Thymus (tissue), 11 donors: ENCODE measurements around the gene FAM83D. TPM values are rescaled to one million over a fixed set of nuclear protein-coding genes. Genes with fewer than 3 reads are reported as not detected.

Experiments
- DNase-seq, 9 donors: peaks; one replicate each; pipeline ENCODE4 v3.0.0-alpha.2; 2013; ENCODE audit warnings: low spot score in 9 of 9, low read depth in 6 of 9, missing footprints in 1 of 9
- H3K27ac ChIP-seq, 2 donors: one replicate each; pipeline ENCODE4 v1.5.1; 2013; ENCODE audit warnings: control low read depth in 1 of 2, low read depth in 1 of 2, low read length in 1 of 2, mild to moderate bottlenecking in 1 of 2, moderate library complexity in 1 of 2
- H3K27me3 ChIP-seq, 2 donors: one replicate each; pipeline ENCODE4 v1.5.1; 2013; ENCODE audit warnings: low read length in 1 of 2; ENCODE audit not compliant: control insufficient read depth in 2 of 2, insufficient read depth in 1 of 2
- H3K36me3 ChIP-seq, 2 donors: one replicate each; pipeline ENCODE4 v1.5.1; 2013; ENCODE audit warnings: low read length in 1 of 2, mild to moderate bottlenecking in 1 of 2, moderate library complexity in 1 of 2; ENCODE audit not compliant: control insufficient read depth in 2 of 2, insufficient read depth in 2 of 2
- H3K4me1 ChIP-seq, 2 donors: one replicate each; pipeline ENCODE4 v1.5.1; 2013; ENCODE audit warnings: low read length in 2 of 2; ENCODE audit not compliant: control insufficient read depth in 2 of 2, insufficient read depth in 2 of 2
- H3K4me3 ChIP-seq, 2 donors: one replicate each; pipeline ENCODE4 v1.5.1; 2013; ENCODE audit warnings: low read length in 2 of 2, control low read depth in 1 of 2, mild to moderate bottlenecking in 1 of 2
- H3K9me3 ChIP-seq, 2 donors: one replicate each; pipeline ENCODE4 v1.5.1; 2013; ENCODE audit warnings: low read length in 1 of 2, mild to moderate bottlenecking in 1 of 2; ENCODE audit not compliant: control insufficient read depth in 2 of 2, insufficient read depth in 1 of 2
- WGBS: extraction: QIAGEN DNeasy Blood & Tissue Kit; methylation state at CpG from one replicate; pipeline ENCODE4 v1.1.7; 2013; 5-methylcytosine and 5-hydroxymethylcytosine counted together
- polyA plus RNA-seq: library from polyadenylated mRNA; stranded (reverse); fragments of 200-250 nt; gene quantifications from one replicate; pipeline ENCODE4 v1.2.3, GENCODE V29; 2013
- total RNA-seq: library from RNA; stranded (reverse); fragments of 120-200 nt; gene quantifications from one replicate; pipeline ENCODE4 v1.2.4, GENCODE V29; 2013
- donor health status: healthy.

The FAM83D gene
- total and polyA plus RNA-seq, 2 donors: 2.5 to 9.6 TPM

GRCh38 chr20:38937978-38938473 lies 11.8 kb downstream of the FAM83D start:
- Histone ChIP-seq H3K4me1 (no peaks in the 10 kb centered on the region), H3K4me3 (no peak overlapping the region), H3K27ac (no peak overlapping the region), H3K36me3 (peaks cover 21 to 30% of the 10 kb centered on the region in 2 donors), H3K9me3 (no peaks in the 10 kb centered on the region), H3K27me3 (no peaks in the 10 kb centered on the region)
- 96% methylated on average over 7 of the region's 7 CpGs for WGBS
- no peak for DNase-seq

GRCh38 chr20:38939686-38940085 lies 13.5 kb downstream of the FAM83D start:
- Histone ChIP-seq H3K4me1 (no peaks in the 10 kb centered on the region), H3K4me3 (no peak overlapping the region), H3K27me3 (no peaks in the 10 kb centered on the region), H3K36me3 (peaks cover 24 to 39% of the 10 kb centered on the region in 2 donors), H3K9me3 (no peaks in the 10 kb centered on the region), H3K27ac (no peak overlapping the region)
- DNase-seq: no peak
- 89% methylated on average over 2 of the region's 2 CpGs for WGBS

- Histone ChIP-seq H3K27me3 (no peaks in the 10 kb centered on the region), H3K4me1 (no peaks in the 10 kb centered on the region), H3K4me3 (no peak overlapping the region), H3K36me3 (peaks cover 28 to 43% of the 10 kb centered on the region in 2 donors), H3K9me3 (no peaks in the 10 kb centered on the region), H3K27ac (no peak overlapping the region)
- no peak for DNase-seq
- WGBS: over 99% methylated on average over 5 of the region's 5 CpGs
Measured at GRCh38 chr20:38940644-38941043, 14.4 kb downstream of the FAM83D start.

- Histone ChIP-seq H3K27me3 (no peaks in the 10 kb centered on the region), H3K9me3 (no peaks in the 10 kb centered on the region), H3K4me1 (no peaks in the 10 kb centered on the region), H3K36me3 (peaks cover 28 to 48% of the 10 kb centered on the region in 2 donors), H3K27ac (no peak overlapping the region), H3K4me3 (no peak overlapping the region)
- 99% methylated on average over 5 of the region's 5 CpGs for WGBS
- DNase-seq: no peak
Measured at GRCh38 chr20:38941726-38942389, 15.6 kb downstream of the FAM83D start.

- no peak overlapping the region for H3K4me3 ChIP-seq
- peaks cover 40 to 61% of the 10 kb centered on the region in 2 donors for H3K36me3 ChIP-seq
- H3K9me3 ChIP-seq: no peaks in the 10 kb centered on the region
- no peak overlapping the region for H3K27ac ChIP-seq
- H3K27me3 ChIP-seq: no peaks in the 10 kb centered on the region
- 99% methylated on average over 3 of the region's 3 CpGs for WGBS
- no peak for DNase-seq
- H3K4me1 ChIP-seq: no peaks in the 10 kb centered on the region
Measured at GRCh38 chr20:38945012-38945411, 18.8 kb downstream of the FAM83D start.

- H3K27me3 ChIP-seq: no peaks in the 10 kb centered on the region
- WGBS: 98% methylated on average over 3 of the region's 3 CpGs
- peaks cover 52 to 67% of the 10 kb centered on the region in 2 donors for H3K36me3 ChIP-seq
- no peaks in the 10 kb centered on the region for H3K4me1 ChIP-seq
- DNase-seq: no peak
- no peaks in the 10 kb centered on the region for H3K9me3 ChIP-seq
- no peak overlapping the region for H3K27ac ChIP-seq
- H3K4me3 ChIP-seq: no peak overlapping the region
Measured at GRCh38 chr20:38946836-38947235, 20.6 kb downstream of the FAM83D start.

GRCh38 chr20:38947931-38948362 lies 21.7 kb downstream of the FAM83D start:
- no peak overlapping the region for H3K27ac ChIP-seq
- H3K4me3 ChIP-seq: no peak overlapping the region
- 88% methylated on average over 7 of the region's 7 CpGs for WGBS
- no peak for DNase-seq
- H3K27me3 ChIP-seq: no peaks in the 10 kb centered on the region
- H3K36me3 ChIP-seq: peaks cover 54 to 66% of the 10 kb centered on the region in 2 donors
- H3K4me1 ChIP-seq: no peaks in the 10 kb centered on the region
- H3K9me3 ChIP-seq: no peaks in the 10 kb centered on the region

- Histone ChIP-seq H3K36me3 (peaks cover 53 to 65% of the 10 kb centered on the region in 2 donors), H3K4me1 (no peaks in the 10 kb centered on the region), H3K9me3 (no peaks in the 10 kb centered on the region), H3K4me3 (no peak overlapping the region), H3K27me3 (no peaks in the 10 kb centered on the region), H3K27ac (no peak overlapping the region)
- DNase-seq: no peak
- WGBS: 72% methylated on average over 2 of the region's 2 CpGs
Measured at GRCh38 chr20:38950254-38950653, 24.0 kb downstream of the FAM83D start.

GRCh38 chr20:38951611-38952010 lies 25.4 kb downstream of the FAM83D start:
- peaks cover 53 to 59% of the 10 kb centered on the region in 2 donors for H3K36me3 ChIP-seq
- H3K4me3 ChIP-seq: no peak overlapping the region
- DNase-seq: no peak
- 98% methylated on average over 9 of the region's 9 CpGs for WGBS
- H3K27me3 ChIP-seq: no peaks in the 10 kb centered on the region
- H3K9me3 ChIP-seq: no peaks in the 10 kb centered on the region
- H3K4me1 ChIP-seq: no peaks in the 10 kb centered on the region
- H3K27ac ChIP-seq: no peak overlapping the region
